ENCODE data around the gene HDAC4.
A peak's percentile ranks its signal among the peaks of the same experiment; 100 is the strongest.

The HDAC4 gene

DNA sequence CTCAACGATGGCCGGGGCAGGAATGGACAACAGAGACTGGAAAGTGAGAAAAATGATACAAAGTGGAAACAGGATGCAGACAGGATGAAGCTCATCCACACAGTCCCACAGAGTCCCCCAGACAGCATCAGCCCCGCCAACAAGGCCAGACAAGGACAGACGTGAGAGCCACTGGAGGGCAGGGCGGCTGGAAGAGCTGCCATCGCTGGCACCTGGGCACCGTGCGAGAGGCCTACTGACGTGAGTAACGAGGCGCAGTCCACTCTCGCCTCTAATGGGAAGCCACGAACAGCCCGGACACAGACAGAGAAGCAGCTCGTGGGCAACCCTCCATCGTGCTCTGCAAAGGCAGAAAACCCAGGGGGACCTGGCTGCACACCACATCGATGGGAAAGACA, 17.1 kb downstream of the HDAC4 start:
- no peaks in the 10 kb centered on the region for H3K9me3 ChIP-seq (ENCODE audit: control insufficient read depth in 1 of 2, low read length in 2 of 2)
- H3K36me3 ChIP-seq (ENCODE audit: control insufficient read depth in 1 of 2, insufficient read depth in 2 of 2, low read length in 2 of 2) = peaks cover 0 to 3% of the 10 kb centered on the region in 2 donors
- H3K4me1 ChIP-seq (ENCODE audit: control insufficient read depth in 1 of 2, insufficient read depth in 2 of 2, low read length in 2 of 2) = no peaks in the 10 kb centered on the region
- no peaks in the 10 kb centered on the region for H3K27me3 ChIP-seq (ENCODE audit: control insufficient read depth in 1 of 2, insufficient read depth in 2 of 2, low read length in 2 of 2)
- no peak overlapping the region for H3K9ac ChIP-seq (ENCODE audit: low read depth in 1 of 2, low read length in 2 of 2)
- H3K4me3 ChIP-seq (ENCODE audit: low read depth in 1 of 2, low read length in 2 of 2) = no peak overlapping the region
- no peak overlapping the region for H3K27ac ChIP-seq (ENCODE audit: low read depth, low read length)

GRCh38 chr2:239383036-239383758, 17.6 kb downstream of the HDAC4 start:
- H3K27ac ChIP-seq (ENCODE audit: low read depth, low read length) = no peak overlapping the region
- no peaks in the 10 kb centered on the region for H3K27me3 ChIP-seq (ENCODE audit: control insufficient read depth in 1 of 2, insufficient read depth in 2 of 2, low read length in 2 of 2)
- no peak overlapping the region for H3K4me3 ChIP-seq (ENCODE audit: low read depth in 1 of 2, low read length in 2 of 2)
- peaks cover 0 to 3% of the 10 kb centered on the region in 2 donors for H3K36me3 ChIP-seq (ENCODE audit: control insufficient read depth in 1 of 2, insufficient read depth in 2 of 2, low read length in 2 of 2)
- no peaks in the 10 kb centered on the region for H3K9me3 ChIP-seq (ENCODE audit: control insufficient read depth in 1 of 2, low read length in 2 of 2)
- no peaks in the 10 kb centered on the region for H3K4me1 ChIP-seq (ENCODE audit: control insufficient read depth in 1 of 2, insufficient read depth in 2 of 2, low read length in 2 of 2)
- H3K9ac ChIP-seq (ENCODE audit: low read depth in 1 of 2, low read length in 2 of 2) = no peak overlapping the region

GRCh38 chr2:239382384-239382880, 18.4 kb downstream of the HDAC4 start:
- H3K9ac ChIP-seq (ENCODE audit: low read depth in 1 of 2, low read length in 2 of 2) = no peak overlapping the region
- no peaks in the 10 kb centered on the region for H3K9me3 ChIP-seq (ENCODE audit: control insufficient read depth in 1 of 2, low read length in 2 of 2)
- H3K36me3 ChIP-seq (ENCODE audit: control insufficient read depth in 1 of 2, insufficient read depth in 2 of 2, low read length in 2 of 2) = peaks cover 0 to 3% of the 10 kb centered on the region in 2 donors
- H3K27ac ChIP-seq (ENCODE audit: low read depth, low read length) = no peak overlapping the region
- no peaks in the 10 kb centered on the region for H3K27me3 ChIP-seq (ENCODE audit: control insufficient read depth in 1 of 2, insufficient read depth in 2 of 2, low read length in 2 of 2)
- H3K4me1 ChIP-seq (ENCODE audit: control insufficient read depth in 1 of 2, insufficient read depth in 2 of 2, low read length in 2 of 2) = no peaks in the 10 kb centered on the region
- no peak overlapping the region for H3K4me3 ChIP-seq (ENCODE audit: low read depth in 1 of 2, low read length in 2 of 2)

DNA sequence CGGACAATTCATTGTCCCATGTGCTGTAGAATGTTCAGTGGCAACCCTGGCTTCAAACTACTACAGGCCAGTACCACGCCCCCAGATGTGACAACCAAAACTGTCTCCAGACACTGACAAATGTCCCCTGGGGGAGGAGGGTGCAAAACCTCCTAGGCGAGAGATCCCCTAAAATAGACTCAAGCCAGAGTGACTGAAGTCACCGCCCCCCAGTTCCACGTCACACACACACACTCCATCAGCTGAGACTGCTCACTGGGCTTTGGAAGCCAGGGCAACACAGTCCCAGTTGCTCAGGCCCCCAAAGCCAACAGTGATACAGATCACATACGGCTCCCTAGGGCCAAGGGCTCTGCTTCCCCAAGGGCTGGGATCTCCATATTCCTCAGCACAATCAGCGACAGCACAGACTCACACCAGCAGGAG, 19.1 kb downstream of the HDAC4 start:
- Histone ChIP-seq H3K9me3 (ENCODE audit: control insufficient read depth in 1 of 2, low read length in 2 of 2) (no peaks in the 10 kb centered on the region), H3K9ac (ENCODE audit: low read depth in 1 of 2, low read length in 2 of 2) (no peak overlapping the region), H3K4me1 (ENCODE audit: control insufficient read depth in 1 of 2, insufficient read depth in 2 of 2, low read length in 2 of 2) (no peaks in the 10 kb centered on the region), H3K27me3 (ENCODE audit: control insufficient read depth in 1 of 2, insufficient read depth in 2 of 2, low read length in 2 of 2) (no peaks in the 10 kb centered on the region), H3K27ac (ENCODE audit: low read depth, low read length) (no peak overlapping the region), H3K4me3 (ENCODE audit: low read depth in 1 of 2, low read length in 2 of 2) (no peak overlapping the region), H3K36me3 (ENCODE audit: control insufficient read depth in 1 of 2, insufficient read depth in 2 of 2, low read length in 2 of 2) (peaks cover 0 to 8% of the 10 kb centered on the region in 2 donors)

GRCh38 chr2:239380831-239381708, 19.8 kb downstream of the HDAC4 start:
- Histone ChIP-seq H3K9ac (ENCODE audit: low read depth in 1 of 2, low read length in 2 of 2) (no peak overlapping the region), H3K4me1 (ENCODE audit: control insufficient read depth in 1 of 2, insufficient read depth in 2 of 2, low read length in 2 of 2) (no peaks in the 10 kb centered on the region), H3K4me3 (ENCODE audit: low read depth in 1 of 2, low read length in 2 of 2) (peak overlapping the region in 1 of 2 donors; percentile 47), H3K36me3 (ENCODE audit: control insufficient read depth in 1 of 2, insufficient read depth in 2 of 2, low read length in 2 of 2) (peaks cover 0 to 9% of the 10 kb centered on the region in 2 donors), H3K9me3 (ENCODE audit: control insufficient read depth in 1 of 2, low read length in 2 of 2) (no peaks in the 10 kb centered on the region), H3K27ac (ENCODE audit: low read depth, low read length) (no peak overlapping the region), H3K27me3 (ENCODE audit: control insufficient read depth in 1 of 2, insufficient read depth in 2 of 2, low read length in 2 of 2) (no peaks in the 10 kb centered on the region)

DNA sequence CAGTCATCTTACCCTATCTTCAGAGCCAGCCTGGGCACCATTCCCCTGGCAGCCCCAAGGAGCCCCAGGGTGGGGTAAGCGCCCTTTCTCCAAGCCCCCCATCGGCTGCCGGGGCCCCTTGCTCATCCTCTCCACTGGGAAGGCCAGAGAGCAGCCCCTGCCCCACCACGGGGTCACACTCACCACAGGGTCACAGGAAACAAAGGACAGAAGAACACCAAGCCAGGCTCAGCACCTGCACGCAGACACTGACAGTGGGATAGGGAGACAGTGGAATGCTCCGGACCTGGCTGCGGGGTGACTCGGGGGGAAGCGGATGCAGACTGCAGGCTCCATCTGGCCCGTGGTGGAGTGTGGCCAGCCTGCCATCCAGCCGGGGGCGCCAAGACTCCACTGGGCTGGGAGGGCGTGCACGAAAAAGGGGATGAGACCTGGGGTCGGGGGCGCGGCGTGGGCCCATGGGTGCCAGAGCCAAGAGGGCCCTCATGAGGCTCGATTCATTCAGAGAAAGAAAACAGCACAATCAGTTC, 21.1 kb downstream of the HDAC4 start:
- no peak overlapping the region for H3K4me3 ChIP-seq (ENCODE audit: low read depth in 1 of 2, low read length in 2 of 2)

GRCh38 chr2:239378918-239379640, 21.7 kb downstream of the HDAC4 start:
- Histone ChIP-seq H3K27ac (ENCODE audit: low read depth, low read length) (no peak overlapping the region), H3K4me1 (ENCODE audit: control insufficient read depth in 1 of 2, insufficient read depth in 2 of 2, low read length in 2 of 2) (no peaks in the 10 kb centered on the region), H3K9ac (ENCODE audit: low read depth in 1 of 2, low read length in 2 of 2) (no peak overlapping the region), H3K27me3 (ENCODE audit: control insufficient read depth in 1 of 2, insufficient read depth in 2 of 2, low read length in 2 of 2) (no peaks in the 10 kb centered on the region), H3K4me3 (ENCODE audit: low read depth in 1 of 2, low read length in 2 of 2) (no peak overlapping the region), H3K36me3 (ENCODE audit: control insufficient read depth in 1 of 2, insufficient read depth in 2 of 2, low read length in 2 of 2) (peaks cover 0 to 12% of the 10 kb centered on the region in 2 donors), H3K9me3 (ENCODE audit: control insufficient read depth in 1 of 2, low read length in 2 of 2) (no peaks in the 10 kb centered on the region)

More for the DNA sequence above, 21.1 kb downstream of the HDAC4 start:
- Histone ChIP-seq H3K27ac (ENCODE audit: low read depth, low read length) (no peak overlapping the region), H3K9me3 (ENCODE audit: control insufficient read depth in 1 of 2, low read length in 2 of 2) (no peaks in the 10 kb centered on the region), H3K27me3 (ENCODE audit: control insufficient read depth in 1 of 2, insufficient read depth in 2 of 2, low read length in 2 of 2) (no peaks in the 10 kb centered on the region), H3K9ac (ENCODE audit: low read depth in 1 of 2, low read length in 2 of 2) (no peak overlapping the region), H3K36me3 (ENCODE audit: control insufficient read depth in 1 of 2, insufficient read depth in 2 of 2, low read length in 2 of 2) (peaks cover 0 to 12% of the 10 kb centered on the region in 2 donors), H3K4me1 (ENCODE audit: control insufficient read depth in 1 of 2, insufficient read depth in 2 of 2, low read length in 2 of 2) (no peaks in the 10 kb centered on the region)

DNA sequence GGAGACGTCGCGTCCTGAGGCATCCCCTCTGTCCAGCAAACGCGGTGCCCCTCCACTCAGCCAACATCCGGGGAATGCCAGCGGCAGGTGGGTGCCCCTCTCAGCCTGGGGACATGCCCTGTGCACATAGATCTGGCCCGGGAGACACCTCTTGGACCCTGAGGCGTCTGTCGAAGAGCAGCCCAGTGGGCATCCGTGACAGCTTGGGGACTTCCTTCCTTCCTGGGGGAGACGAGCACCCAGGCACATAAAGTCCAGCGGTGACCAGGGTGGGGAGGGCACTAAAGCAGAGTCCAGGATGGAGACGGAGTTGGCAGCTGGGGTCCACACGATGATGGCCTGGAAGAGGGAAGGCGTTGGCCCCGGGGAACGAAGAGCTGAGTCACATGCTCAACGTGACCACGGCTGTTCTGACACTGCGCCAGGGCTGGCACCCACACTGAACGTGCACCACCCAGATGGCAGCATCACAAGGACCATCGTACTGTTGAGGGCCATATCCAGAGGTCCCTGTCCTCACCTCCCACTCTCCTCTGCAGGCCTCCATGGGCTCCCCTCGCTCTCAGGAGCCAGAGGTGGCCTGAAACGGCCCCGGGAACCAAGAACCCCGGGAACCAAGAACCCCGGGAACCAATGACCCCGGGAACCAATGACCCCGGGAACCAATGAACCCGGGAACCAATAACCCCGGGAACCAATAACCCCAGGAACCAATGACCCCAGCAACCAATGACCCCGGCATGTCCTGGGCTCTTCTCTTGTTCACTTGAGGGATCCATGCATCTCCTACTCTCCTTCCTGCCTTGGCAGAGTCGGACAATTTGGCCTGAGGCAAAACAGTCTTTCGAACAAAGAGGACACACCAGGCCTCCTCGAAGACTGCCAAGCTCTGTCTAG, 22.6 kb downstream of the HDAC4 start:
- Histone ChIP-seq H3K9ac (ENCODE audit: low read depth in 1 of 2, low read length in 2 of 2) (no peak overlapping the region), H3K27me3 (ENCODE audit: control insufficient read depth in 1 of 2, insufficient read depth in 2 of 2, low read length in 2 of 2) (no peaks in the 10 kb centered on the region), H3K36me3 (ENCODE audit: control insufficient read depth in 1 of 2, insufficient read depth in 2 of 2, low read length in 2 of 2) (peaks cover 0 to 12% of the 10 kb centered on the region in 2 donors), H3K4me3 (ENCODE audit: low read depth in 1 of 2, low read length in 2 of 2) (no peak overlapping the region), H3K27ac (ENCODE audit: low read depth, low read length) (no peak overlapping the region), H3K9me3 (ENCODE audit: control insufficient read depth in 1 of 2, low read length in 2 of 2) (no peaks in the 10 kb centered on the region), H3K4me1 (ENCODE audit: control insufficient read depth in 1 of 2, insufficient read depth in 2 of 2, low read length in 2 of 2) (no peaks in the 10 kb centered on the region)

GRCh38 chr2:239377591-239377990, 23.2 kb downstream of the HDAC4 start:
- Histone ChIP-seq H3K4me1 (ENCODE audit: control insufficient read depth in 1 of 2, insufficient read depth in 2 of 2, low read length in 2 of 2) (no peaks in the 10 kb centered on the region), H3K9me3 (ENCODE audit: control insufficient read depth in 1 of 2, low read length in 2 of 2) (no peaks in the 10 kb centered on the region), H3K27ac (ENCODE audit: low read depth, low read length) (no peak overlapping the region), H3K9ac (ENCODE audit: low read depth in 1 of 2, low read length in 2 of 2) (no peak overlapping the region), H3K27me3 (ENCODE audit: control insufficient read depth in 1 of 2, insufficient read depth in 2 of 2, low read length in 2 of 2) (no peaks in the 10 kb centered on the region), H3K4me3 (ENCODE audit: low read depth in 1 of 2, low read length in 2 of 2) (no peak overlapping the region), H3K36me3 (ENCODE audit: control insufficient read depth in 1 of 2, insufficient read depth in 2 of 2, low read length in 2 of 2) (peaks cover 0 to 12% of the 10 kb centered on the region in 2 donors)
